HG03460 (cell line): ENCODE measurements around the gene SNORC.

Experiments
- ATAC-seq: cut with Tn5 transposase; IDR thresholded peaks from one replicate; pipeline ENCODE4 v1.9.1; 2021; ENCODE audit not compliant: unreplicated experiment

The SNORC gene

GRCh38 chr2:232882505-232883115 is 12.5 kb downstream of the SNORC start:
- no peak for ATAC-seq

- ATAC-seq = no peak
Observed at GRCh38 chr2:232883116-232883721, 13.2 kb downstream of the SNORC start.

DNA sequence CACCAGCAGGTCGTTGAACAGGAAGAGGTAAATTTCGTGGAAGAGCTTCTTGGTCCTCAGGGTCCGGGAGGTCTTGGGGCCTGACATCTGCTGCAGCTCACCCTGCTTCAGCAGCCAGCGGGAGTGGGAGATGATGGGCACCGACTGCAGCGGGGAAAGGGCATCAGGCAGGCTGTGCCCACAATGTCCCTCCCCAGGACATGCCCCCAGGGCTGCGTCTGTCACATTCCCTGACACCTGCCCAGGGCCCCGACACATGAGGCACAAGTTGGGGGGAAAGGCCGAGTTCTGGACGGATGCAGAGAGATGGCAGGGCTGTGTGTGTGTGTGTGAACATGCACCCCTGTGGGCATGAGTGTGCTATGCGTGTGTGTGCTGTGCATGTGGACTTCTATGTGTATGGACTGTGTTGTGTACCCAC is 13.9 kb downstream of the SNORC start:
- no peak for ATAC-seq

DNA sequence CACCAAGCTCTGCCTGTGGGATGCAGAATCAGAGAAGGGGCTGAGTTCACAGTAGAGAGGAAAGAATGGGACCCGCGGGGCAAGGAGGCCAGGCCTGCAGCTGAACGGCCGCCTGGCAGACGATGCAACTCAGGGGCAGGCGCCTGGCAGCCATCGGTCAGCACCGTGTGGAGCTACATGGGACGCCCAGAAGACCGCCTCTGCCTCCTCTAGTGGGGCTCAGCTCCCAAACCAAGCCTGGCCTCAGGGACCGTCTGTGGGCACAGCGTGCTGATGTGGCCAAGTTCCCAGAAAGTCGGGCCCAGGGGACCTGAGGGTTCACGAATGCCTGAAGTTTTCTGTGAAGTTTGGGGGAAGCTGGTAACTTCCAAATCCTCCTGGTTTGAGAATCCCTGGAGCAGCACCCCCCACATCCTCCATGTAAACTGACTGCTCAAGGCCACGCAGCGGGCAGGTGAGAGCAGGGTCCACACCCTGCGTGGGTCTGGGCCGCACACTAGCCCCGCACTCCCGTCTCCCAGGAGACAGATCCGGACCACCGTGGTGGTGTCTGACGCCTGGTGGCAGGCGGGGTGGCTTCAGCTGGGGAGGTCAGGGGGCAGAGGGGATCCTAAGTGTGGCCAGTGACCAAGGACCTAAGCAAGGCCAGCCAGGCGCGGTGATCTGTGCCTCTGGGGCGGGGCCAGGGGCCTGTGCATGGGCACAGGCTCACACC is 14.6 kb downstream of the SNORC start:
- no peak for ATAC-seq

DNA sequence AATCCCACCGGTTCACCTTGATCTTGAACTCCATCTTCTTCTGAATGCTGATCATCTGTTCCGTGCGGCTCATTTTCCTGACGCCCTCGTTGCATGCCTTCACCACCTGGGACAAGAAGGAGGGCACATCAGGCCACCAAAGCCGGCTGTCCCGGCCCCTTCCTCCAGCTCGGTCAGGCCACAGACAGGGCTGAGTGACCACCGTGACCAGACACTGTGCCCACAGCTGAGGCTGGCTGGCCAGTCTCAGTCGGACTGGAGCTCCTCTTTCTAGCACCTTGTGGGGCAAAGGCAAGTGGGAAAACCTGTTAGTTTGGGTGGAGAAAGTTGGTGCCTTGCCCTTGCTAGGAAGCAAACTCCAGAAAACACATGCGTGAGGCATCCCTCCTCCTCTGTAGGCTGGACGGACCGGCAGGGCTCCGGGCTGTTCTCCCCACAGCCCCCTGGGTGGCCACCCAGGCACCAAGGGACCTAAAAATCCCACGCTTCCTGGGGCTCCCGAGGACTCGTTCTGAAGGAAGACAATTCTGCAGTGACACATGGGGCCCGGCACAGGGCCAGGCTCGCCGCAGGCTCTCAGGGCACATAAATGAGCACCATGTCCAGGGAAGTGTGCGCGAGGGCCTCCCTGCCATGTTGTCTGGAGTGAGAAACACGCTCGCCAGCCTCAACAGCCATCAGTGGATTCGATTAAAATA is 15.3 kb downstream of the SNORC start:
- ATAC-seq = no peak

DNA sequence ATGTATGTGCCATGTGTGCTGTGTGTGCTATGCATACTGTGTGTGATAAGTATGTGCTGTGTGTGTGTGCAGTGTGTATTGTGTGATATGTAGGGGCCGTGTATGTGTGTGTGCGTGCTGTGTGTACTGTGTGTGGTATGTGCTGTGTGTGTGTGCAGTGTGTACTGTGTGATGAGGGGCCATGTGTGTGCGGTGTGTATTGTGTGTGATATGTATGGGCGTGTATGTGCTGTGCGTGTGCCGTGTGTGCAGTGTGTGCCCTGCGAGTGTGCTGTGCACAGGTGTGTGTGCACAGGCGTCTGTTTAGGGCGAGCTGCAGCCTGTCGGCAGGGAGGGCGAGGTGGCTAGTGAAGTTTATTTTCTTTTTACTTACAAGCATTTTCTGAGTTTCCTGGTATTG is 16.1 kb downstream of the SNORC start:
- no peak for ATAC-seq

DNA sequence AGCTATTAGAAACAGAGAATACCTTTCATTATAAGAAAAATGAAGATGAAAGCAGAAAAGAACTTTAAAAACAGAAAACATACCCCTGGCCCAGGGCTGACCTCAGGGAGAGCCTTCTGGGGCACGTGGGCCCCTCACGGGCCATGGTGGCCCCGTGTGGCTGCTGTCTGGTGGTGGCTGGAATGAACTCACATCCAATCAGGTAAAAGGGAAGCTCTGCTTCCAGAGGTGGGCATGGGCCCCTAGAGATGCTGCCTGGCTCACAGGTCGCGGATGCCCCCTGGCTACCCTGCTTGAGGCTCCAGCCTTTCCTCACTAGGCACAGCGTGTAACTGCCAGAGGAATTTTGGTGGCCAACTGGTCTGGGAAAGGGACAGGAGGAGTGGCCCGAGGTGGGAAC is 16.6 kb downstream of the SNORC start:
- no peak for ATAC-seq

DNA sequence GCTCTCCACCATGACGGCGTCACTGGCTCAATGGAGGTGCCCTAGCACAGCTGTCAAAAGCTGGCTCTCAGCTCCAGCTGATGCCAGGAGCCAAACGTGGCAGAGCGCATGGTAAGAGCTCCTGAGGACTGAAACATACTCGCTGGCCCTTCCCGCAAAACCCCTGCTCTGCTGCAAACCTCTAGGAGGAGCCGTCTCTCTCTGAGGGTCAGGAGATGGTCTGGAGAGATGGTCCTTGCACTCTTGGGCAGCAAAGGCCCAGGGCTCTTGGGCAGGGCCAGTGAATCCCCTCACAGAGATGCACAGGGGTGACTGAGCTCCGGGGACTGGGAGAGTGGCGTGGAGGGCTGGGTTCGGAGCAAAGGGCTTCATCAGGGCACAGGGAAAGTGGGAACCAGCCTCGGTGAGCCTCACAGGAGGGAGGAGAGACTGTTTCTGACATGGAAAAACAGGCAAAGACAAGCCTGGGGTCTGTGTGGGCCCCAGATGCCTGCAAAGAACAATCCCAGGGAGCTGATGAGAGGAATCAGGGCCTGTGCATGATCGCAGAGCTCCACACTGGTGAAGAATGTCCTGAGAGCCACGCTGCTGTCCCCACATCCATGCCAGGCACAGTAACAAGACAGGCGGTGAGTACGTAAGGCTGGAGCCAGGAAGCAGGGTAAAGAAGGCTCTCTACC is 17.2 kb downstream of the SNORC start:
- no peak for ATAC-seq

- no peak for ATAC-seq
Observed at GRCh38 chr2:232888099-232888836, 18.2 kb downstream of the SNORC start.

- no peak for ATAC-seq
Observed at GRCh38 chr2:232888839-232889529, 18.9 kb downstream of the SNORC start.

DNA sequence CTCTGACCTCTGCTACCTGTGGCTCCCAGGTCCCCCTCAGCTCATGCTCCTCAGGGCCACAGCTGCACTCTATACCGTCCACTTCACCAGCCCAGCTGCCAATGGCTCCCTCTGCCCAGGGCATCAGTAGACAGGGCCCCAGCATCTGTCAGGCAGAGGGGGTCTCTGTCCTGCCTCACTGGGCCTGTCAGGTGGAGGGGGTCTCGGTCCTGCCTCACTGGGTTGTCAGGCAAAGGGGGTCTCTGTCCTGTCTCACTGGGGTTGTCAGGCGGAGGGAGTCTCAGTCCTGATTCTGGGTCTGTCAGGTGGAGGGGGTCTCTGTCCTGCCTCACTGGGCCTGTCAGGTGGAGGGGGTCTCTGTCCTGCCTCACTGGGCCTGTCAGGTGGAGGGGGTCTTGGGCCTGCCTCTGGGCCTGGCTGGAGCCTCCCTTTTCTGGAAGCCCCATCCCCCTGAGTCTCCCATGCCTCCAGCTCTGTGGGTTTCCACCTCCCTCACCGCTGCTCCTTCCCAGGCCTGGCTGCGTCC is 19.9 kb downstream of the SNORC start:
- ATAC-seq = no peak

DNA sequence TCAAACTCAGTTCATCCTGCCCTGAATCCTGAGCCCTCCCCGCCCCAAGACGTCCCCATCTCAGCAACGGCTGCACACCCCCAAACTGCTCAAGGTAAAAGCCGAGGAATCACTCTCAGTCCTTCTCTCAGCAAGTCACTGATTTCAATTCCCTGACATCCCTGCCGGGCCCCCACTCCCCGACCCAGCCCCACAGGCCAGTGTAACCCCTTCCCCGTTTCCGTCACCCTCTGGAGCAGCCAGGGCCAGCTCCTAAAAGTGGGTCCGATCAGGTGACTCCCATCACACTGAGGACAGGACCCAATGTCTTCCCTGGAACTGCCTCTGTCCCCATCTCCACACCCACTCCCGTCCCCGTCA is 20.5 kb downstream of the SNORC start:
- ATAC-seq = no peak

- no peak for ATAC-seq
Observed at GRCh38 chr2:232890896-232891601, 21.0 kb downstream of the SNORC start.

- no peak for ATAC-seq
Observed at GRCh38 chr2:232891621-232892071, 21.6 kb downstream of the SNORC start.

DNA sequence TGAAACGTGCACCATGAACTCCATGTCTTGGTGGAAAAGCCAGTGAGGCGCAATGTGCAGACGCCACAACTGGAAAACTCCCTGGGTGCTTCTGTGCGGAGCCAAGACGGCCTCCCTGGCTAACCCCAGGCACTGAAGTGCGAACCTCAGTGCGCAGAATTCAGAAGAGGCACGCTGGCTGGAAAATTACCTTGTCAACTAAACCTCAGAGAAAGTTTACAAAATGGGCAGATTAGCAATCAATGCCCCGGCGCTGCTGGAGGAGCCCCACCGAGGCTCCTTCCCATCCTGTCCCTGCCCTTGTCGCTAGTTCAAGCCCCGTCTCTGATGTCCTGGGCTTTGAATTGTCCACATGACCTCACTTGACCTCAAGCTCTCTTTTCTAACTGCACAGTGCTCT is 22.2 kb downstream of the SNORC start:
- no peak for ATAC-seq

GRCh38 chr2:232892843-232893242 is 22.8 kb downstream of the SNORC start:
- no peak for ATAC-seq

DNA sequence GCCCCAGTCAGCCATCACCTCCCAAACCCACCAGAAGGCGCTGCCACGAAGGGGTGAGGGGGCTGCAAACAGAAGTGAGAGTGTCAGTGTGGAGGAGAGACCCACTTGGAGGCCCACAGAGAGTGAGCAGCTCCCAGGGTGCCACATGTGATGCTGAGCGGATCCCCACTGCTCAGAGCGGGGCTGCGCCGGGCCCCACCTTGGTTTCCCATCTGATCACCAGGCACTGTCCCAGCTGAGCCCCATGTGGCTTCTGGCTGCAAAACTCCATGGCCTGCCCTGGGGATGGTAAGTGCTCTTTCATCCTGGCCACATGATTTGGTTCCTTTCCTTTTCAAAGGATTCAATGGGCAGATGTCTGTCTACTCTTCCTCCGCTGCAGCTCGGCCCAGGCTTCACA is 23.8 kb downstream of the SNORC start:
- ATAC-seq = no peak

DNA sequence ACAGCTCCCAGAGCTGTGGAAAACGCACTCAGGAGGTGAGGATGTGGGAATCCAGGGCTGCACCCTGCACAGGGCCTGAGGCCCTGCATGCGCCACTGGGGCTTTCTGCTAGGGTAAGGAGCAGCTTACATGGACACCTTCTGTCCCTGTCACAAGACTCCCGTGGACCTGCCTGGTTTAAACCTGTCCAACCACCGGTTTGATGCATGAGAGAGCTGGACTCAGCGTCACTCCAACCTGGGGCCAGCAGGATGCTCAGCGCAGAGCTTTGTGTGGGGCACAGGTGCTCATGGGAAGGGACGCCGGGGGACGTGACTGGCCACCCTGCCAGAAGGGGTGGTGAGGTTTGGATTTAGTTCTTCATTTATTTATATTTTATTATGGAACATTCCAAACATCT is 24.2 kb downstream of the SNORC start:
- ATAC-seq = no peak

GRCh38 chr2:232894746-232895145 is 24.7 kb downstream of the SNORC start:
- ATAC-seq = no peak
